Uterus (tissue), 2 donors: ENCODE results near the gene CHST9.

Source experiments
- CTCF ChIP-seq, 4 experiments: fragments of 200-600 bp in 2 of 4; fragments of 450-650 bp in 2 of 4; sonication (generic) in 2 of 4; IDR thresholded peaks; one replicate each; pipeline ENCODE4 v1.5.1; 2016 to 2019; ENCODE audit warnings: antibody characterized with exemption in 4 of 4, mild to moderate bottlenecking in 2 of 4, moderate library complexity in 1 of 4
- POLR2A ChIP-seq, 2 donors: fragments of 450-650 bp; IDR thresholded peaks; one replicate each; pipeline ENCODE4 v1.6.1; 2016; ENCODE audit warnings: antibody characterized with exemption in 2 of 2, mild to moderate bottlenecking in 1 of 2, moderate library complexity in 1 of 2

- TF ChIP-seq CTCF (IDR thresholded peaks at IDR 0.05) (no peak), POLR2A (IDR thresholded peaks at IDR 0.05) (no peak)
Observed at GRCh38 chr18:26978812-26979341, 206.2 kb downstream of the CHST9 start.
